GM21723 (cell line): ENCODE results near the gene IPO11.
A peak's percentile ranks its signal among the peaks of the same experiment; 100 is the strongest.
"Not testable (repeated sequence)": the region's sequence is repeated elsewhere in the genome, so short reads cannot be mapped to it uniquely, and the experiment has no call there.

ENCODE experiments used
- ATAC-seq: cut with Tn5 transposase; IDR thresholded peaks from one replicate; pipeline ENCODE4 v1.9.1; 2021; ENCODE audit warnings: mild to moderate bottlenecking, moderate library complexity; ENCODE audit not compliant: unreplicated experiment

Gene IPO11

DNA sequence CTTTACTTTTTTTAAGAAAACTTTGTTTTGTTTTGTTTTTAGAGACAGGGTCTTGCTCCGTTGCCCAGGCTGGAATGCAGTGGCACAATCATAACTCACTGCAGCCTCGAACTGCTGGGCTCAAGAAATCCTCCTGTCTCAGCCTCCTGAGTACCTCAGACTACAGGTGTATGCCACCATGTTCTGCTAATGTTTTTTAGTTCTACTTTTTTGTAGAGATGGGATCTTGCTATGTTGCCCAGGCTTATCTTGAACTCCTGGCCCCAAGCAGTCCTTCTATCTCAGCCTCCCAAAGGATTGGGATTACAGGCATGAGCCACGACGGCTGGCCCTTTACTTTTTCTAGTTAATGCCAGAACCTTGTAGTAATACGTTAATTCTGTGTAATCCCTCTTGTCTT is 36.0 kb downstream of the IPO11 start:
- no peak for ATAC-seq

DNA sequence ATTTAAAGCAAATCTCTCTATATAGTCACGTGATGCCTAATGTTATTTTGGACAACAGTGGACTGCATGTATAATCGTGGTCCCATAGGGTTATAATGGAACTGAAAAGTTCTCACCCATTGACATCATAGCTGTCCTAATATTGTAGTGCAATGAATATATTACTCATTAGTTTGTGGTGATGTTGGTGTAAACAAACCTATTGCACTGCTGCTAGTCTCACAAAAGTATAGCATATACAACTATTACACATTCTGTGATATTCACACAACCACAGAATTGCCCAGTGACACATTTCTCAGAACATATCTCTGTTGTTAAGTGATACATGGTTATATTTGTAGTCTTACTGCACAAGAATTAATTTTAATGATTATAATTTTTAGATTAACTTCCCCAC is 37.7 kb downstream of the IPO11 start:
- no peak for ATAC-seq

DNA sequence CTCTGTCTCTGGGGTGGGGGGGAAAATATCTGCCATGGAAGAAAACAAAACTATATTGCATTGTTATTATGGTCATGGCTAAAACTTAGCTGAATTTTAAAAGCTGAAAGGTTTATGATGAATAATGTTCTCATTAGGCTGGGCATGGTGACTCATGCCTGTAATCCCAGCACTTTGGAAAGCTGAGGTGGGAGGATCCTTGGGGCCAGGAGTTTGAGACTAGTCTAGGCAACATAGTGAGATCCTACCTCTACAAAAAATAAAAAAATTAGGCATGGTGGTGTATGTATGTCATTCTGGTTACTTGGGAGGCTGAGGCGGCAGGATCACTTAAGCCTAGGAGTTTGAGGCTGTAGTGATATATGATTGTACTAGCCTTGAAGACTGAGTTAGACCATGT is 44.5 kb downstream of the IPO11 start:
- ATAC-seq, result no peak

DNA sequence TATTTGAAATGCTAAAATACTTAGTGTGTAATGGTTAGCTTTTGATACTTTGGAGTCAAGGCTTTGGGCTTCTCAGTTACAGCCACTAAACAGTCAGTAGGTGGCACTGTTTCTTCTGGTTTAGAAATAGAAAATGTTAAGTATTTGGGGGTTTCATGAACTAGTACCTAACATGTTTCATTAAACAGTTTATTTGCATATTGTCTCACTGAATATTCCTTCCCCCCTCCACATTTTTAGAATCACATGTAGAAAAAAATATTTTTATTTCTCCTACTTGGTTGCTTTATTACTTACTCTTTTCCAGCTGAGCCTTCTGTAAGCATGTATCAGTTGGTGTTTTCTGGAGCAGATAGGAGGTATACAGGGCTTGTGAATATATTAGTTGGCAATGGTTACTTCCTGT is 48.0 kb downstream of the IPO11 start:
- ATAC-seq, result peak; percentile 86

DNA sequence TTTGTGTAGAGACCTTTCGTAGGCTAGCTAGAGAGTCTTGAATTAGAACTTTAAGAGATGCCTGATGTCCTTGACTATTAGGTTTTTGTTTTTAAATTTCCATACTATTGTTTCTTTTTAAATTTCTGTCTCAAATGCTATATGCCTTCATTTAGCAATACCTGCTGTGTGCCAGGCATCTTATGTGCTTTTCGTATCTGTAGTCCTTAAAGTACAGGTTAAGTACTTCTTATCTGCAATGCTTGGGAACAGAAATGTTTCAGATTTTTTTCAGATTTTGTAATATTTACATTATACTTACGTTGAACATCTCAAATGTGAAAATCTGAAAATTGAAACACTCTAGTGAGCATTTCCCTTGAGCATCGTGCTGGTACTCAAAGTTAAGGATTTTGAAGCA is 49.0 kb downstream of the IPO11 start:
- ATAC-seq, result no peak

DNA sequence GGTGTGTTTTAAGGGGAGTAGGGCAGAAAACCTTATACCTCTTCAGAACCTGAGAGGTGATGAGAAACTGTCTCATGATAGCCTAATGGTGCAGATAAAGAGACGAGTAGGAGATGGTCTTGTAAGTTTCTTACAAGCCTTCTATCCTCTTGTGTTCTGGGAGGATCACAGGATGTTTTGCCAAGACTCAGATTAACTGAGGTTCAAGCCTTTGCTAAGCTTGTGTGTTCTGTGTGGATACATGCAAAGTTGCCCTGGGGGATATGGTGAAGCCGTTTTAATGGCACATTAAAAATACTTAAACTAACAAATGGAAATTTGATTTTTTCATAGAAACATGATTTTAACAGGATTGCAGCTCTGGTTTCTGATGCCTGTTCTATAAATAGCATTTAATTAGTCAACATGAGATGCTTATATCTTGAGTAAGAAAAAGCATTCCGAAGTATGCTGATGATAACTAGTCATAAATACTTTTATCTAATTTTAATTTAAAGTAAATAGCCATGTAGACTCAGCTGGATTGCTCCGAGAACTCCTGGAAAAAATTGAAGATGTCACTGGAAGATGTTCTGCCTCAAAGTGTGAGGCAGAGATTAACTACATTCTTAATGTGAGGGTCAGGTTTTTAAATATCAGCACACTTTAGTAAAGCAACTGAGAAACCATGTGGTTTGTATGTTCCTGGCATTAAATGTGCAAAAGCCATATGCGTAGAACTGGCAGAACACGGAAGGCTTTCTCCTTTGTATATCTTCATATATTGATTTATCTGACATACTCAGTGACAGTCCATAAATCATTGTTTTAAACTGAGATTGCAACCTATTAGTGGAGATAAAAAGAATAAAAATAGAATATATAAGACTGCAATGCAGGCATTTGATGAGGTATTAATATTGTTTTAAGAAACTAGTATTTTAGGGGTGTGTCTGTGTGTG is 53.7 kb downstream of the IPO11 start:
- no peak for ATAC-seq

DNA sequence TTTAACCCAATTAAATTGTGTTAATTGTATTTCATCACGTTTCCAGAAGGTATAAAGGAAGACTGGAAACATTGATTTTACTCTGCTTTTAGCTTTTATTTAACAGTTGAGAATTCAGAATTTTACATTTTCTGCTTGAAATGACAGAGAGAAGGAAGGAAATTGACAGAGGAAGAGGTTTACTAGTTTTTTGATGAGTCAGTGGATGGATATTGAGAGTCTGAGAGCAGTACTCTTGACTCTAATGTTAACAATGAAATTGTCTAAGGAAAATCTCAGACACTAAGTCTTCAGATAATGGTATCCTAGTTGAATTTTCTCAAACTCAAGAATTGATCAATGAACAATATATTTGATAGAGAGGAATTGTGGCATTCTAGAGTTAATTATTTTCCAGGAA is 60.6 kb downstream of the IPO11 start:
- no peak for ATAC-seq

DNA sequence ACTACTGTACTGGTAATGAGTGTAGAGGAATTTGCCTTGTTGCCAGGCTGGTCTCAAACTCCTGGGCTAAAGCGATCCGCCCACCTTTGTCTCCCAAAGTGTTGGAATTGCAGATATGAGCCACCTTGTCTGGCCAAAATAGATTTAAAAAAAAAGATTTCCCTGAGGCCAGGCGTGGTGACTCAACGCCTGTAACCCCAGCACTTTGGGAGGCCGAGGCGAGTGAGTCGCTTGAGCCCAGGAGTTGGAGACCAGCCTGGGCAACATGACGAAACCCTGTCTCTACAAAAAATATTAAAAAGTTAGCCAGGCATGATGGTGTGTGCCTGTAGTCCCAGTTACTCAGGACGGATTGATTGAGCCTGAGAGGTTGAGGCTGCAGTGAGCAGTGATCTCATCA is 62.5 kb downstream of the IPO11 start:
- ATAC-seq, result no peak

DNA sequence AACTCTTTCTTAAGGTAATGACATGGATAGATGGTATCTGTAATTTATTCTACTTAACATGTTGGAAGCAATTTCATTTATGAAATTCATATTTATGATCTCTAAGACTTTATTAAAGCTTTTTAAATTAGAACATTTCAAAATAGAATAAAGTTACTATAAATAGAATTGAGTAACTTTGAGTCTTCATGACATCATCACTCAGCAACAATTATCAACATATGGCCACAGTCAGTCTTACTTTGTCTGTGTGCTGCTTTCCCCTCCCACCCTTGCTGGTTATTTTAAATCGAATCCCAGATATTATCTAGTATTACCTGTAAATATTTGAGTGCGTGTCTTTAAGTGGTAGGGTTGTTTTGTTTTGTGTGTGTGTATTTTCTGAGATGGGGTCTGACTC is 65.2 kb downstream of the IPO11 start:
- ATAC-seq, result no peak

DNA sequence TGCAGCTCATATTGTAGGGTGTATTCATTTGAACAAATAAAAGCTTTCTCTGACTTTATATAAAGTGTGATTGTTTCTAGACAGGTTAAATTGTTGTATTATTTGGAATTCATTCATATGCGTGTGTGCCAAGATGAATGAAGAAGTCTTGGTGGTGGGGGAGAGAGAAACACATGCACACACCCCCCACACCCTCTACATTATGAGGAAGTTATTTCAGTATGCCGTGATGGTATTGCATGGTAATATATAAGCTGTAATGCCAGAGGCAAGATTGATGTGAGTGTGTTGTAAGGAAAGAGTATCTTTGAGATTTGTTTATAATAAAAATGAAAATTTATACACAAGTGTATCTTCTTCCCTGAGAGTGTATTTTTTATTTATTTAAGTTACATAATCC is 71.0 kb downstream of the IPO11 start:
- ATAC-seq, result no peak

DNA sequence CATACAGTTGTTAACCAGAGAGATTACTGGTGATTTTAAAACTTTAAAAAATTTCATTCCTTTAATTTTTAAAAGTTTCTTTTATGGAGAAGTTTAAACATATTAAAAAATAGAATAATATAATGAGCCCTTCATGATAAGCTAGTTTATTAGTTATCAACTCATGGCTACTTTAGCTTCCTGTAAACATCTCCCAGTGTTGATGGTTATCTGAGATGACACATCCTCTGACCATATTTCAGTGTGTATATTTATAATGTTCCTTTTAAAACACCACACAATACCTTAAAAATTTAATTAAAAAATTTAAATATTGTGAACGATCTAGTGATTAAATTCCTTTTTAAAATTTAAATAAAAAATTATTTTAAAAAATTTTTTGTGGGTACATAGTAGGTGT is 74.1 kb downstream of the IPO11 start:
- ATAC-seq, result no peak

DNA sequence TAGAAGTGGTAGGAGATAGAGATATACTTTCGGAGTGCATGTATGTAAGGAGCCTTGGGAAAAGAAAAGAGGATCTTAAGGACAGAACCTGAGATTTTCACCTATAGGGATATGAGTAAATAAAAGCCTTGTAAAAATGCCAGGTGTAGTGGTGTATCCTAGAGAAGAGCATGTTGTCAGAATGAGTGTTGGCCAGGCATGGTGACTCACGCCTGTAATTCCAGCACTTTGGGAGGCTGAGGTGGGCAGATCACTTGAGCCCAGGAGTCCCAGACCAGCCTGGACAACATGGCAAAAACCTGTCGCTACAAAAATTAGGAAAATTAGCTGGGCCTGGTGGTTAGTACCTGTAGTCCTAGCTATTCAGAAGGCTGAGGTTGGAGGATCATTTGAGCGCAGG is 76.0 kb downstream of the IPO11 start:
- ATAC-seq, result no peak

DNA sequence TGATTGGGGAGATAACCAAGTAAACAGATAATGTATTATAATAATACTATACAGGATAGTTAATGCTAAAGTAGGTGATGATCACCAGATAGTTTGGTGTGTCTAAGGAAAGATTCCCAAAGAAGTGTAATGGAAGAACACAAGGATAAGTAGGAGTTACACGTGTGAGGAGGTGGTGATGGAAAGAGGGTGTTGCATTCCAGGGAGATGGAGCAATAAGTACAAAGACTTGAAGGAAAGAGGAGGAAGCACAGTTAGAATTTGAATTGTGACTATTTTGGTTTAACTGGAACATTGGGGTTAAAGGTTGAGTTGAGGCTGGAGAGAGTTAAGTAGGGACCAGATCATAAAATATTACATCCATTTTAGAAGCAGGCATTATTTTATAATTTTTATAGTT is 76.9 kb downstream of the IPO11 start:
- no peak for ATAC-seq

DNA sequence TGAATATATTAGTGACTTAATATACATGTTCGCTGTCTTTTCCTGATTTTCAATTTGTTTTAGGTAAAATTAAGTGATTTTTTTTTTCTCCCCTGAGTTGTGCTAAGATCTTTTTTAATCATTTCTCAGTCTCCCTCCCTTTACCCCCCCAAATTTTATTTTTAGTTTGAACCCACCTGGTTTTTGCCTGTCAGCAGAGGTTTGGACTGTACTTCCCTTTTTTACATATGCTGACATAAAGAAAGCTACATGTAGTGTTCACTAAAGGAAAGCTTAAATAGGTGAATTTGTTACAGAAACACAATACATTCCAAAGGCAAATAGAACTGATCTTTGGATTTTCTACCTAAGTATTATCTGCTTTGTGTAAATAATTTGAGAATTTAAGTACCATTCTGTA is 82.2 kb downstream of the IPO11 start:
- no peak for ATAC-seq

DNA sequence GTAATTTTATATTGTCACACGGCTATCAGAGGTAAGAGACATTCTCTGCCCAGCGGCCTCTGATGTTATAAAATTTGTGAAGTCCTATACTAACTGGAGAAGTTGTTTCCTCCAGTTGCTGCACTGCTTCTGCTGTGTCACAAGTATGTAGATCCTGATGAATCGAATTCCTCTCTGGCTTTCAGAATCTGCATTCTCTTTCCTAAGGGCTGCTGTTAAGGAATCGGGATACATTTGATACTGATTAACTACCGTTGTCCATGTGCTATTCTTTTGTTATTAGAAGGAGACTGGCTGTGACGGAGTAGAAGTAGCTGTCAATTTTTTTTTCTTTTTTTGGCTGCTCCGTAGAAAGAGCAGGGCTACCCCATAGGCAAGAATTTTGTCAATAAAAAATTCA is 84.3 kb downstream of the IPO11 start:
- no peak for ATAC-seq

DNA sequence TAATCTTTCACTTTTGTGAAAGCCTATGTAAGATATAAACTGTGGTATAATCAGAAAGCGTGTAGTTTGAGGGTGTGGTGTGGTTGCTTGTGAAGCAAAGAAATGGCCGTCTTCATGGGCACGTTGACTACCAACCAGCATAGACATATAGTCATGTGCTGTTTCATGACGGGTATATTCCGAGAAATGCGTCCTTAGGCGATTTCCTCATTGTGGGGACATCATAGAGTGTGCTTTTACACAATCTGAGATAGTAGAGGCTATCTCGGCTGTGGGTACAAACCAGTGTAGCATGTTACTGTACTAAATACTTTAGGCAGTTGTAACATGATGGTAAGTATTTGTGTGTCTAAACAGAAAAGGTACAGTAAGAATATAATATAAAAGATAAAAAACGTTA is 86.4 kb downstream of the IPO11 start:
- no peak for ATAC-seq

DNA sequence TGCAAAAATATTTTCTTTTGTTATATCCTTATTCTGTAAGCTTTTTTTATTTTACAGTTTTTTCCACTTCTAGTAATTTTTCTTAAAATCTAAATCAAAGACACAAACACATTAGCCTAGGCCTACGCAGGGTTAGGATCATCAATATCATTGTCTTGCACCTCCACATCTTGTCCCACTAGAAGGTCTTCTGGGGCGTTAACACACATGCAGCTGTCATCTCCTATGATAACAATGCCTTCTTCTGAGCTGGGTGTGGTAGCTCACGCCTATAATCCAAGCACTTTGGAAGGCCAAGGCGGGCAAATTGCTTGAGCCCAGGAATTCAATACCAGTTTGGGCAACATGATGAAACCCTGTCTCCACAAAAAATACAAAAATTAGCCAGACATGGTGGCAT is 87.2 kb downstream of the IPO11 start:
- no peak for ATAC-seq

DNA sequence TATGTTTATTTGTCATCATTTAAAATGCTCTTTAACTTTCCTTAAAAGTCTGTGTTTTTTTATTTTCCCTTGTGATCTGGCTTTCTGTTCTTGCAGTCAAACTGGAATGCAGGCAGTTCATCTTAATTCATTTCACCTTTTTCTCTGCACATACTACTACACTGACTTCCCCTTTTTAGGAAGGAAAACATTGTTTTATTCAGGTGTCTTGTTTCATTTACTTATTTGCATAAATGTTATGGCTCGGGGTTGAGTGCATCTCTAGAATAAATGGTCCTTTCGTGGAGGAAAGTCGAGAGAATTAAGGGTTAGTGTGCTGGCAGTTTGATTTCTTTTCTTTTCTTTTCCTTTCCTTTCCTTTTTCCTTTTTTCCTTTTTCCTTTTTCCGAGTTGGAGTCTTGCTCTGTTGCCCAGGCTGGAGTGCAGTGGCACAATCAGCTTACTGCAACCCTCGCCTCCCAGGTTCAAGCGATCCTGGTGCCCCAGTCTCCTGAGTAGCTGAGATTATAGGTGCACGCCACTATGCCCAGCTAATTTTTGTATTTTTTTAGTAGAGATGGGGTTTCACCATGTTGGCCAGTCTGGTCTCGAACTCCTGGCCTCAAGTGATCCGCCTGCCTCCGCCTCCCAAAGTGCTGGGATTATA is 90.0 kb downstream of the IPO11 start:
- no peak for ATAC-seq

DNA sequence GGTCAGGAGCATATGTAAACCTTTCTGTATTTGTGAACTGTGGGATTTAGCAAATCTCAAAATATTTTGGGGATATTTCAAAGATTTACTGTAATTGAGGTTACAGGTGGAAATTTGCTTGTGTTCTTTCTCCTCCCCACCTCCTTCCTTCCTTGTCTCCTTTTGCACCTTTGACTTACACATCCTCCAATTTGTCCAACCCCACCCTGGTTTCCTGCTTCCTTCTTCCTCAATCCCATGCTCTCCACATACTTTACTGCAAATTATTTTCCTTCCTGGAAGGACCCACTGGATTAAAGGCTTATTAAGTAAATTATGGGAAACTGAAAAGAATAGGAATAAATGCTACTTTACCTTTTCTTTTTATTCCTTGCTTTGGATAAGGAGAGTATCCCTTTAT is 91.6 kb downstream of the IPO11 start:
- no peak for ATAC-seq

DNA sequence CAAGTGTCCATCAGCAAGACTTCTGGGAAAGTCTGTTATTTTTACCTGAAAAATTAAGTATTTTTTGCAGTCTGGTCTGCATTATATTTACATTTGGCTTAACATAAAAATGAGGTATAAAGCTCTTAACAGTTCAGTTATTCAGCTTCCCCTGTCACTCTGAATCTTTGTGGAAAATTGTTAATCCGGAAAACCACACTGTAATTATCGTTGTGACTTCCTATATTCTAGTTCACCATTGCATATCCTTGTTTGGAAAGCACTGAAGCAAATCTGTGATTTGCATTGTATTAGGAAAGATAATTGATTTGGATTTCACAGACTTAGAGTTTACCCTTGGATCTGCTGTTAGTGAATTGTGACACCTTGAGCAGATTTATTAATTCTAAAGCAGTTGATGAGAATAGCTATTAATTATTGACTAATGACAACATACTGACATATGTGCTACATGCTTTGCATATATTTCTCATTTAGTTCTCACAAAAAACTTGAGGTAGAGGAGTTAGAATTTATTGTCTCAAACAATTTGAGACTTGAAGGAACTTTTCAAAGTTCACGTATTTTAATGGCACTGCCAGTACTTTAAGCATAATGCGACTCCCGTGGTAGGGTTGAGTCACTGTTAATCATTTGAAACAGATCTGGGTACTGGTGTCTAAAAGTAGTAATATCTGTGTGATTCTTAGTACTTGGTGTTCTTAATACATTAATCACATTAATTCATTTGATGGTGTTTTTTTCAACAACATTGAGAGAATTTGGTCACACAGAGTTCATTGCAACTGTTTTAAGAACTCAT is 94.3 kb downstream of the IPO11 start:
- no peak for ATAC-seq

DNA sequence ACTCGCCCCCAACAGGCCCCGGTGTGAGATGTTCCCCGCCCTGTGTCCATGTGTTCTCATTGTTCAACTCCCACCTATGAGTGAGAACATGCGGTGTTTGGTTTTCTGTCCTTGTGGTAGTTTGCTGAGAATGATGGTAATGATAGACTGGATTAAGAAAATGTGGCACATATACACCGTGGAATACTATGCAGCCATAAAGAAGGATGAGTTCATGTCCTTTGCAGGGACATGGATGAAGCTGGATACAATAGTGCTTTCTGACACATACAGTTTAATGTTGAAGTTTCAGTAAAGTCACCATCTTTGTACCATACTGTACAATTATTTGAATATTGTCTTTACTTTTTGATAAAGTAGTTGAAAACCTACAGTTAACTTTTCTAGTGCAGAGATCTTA is 96.2 kb downstream of the IPO11 start:
- not testable (repeated sequence) for ATAC-seq

DNA sequence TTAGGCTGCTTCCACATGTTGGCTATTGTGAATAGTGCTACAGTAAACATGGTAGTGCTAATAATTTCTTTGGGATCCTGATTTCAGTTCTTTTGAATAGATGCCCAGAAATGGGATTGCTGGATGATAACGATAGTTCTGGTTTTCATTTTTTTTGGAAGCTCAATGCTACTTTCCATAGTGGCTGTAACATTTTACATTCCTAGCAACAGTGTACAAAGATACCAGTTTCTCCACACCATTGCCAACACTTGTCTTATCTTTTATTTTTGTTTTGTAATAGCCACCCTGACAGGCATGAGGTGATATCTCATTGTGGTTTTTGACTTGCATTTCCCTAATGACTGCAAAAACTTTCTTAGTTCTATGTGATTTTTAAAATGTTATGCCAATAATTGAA is 97.2 kb downstream of the IPO11 start:
- no peak for ATAC-seq
